T-helper 2 cell treated with Interferon-gamma antibody and Interleukin-4, amounts not matched to agents 5 μg/mL and 100 μg/mL, for 36 hours (primary cell): Measurements from ENCODE around the gene KIF1A.
"Not testable (repeated sequence)": the region's sequence is repeated elsewhere in the genome, so short reads cannot be mapped to it uniquely, and the experiment has no call there.

ENCODE experiments used
- DNase-seq: peaks from one replicate; pipeline ENCODE4 v3.0.0; 2021; ENCODE audit warnings: low spot score
- H3K27ac Mint-ChIP-seq: one replicate; pipeline ENCODE4 v1.8.0; 2021; ENCODE audit warnings: mild to moderate bottlenecking, mixed read lengths
- H3K27me3 Mint-ChIP-seq: one replicate; pipeline ENCODE4 v1.8.0; 2021; ENCODE audit warnings: low read depth, mixed read lengths
- H3K36me3 Mint-ChIP-seq: one replicate; pipeline ENCODE4 v1.8.0; 2021; ENCODE audit warnings: low read depth, mixed read lengths
- H3K4me1 Mint-ChIP-seq: one replicate; pipeline ENCODE4 v1.8.0; 2021; ENCODE audit warnings: low read depth, mixed read lengths
- H3K4me3 Mint-ChIP-seq: one replicate; pipeline ENCODE4 v1.8.0; 2022; ENCODE audit warnings: mild to moderate bottlenecking, moderate library complexity, mixed read lengths
- H3K9me3 Mint-ChIP-seq: one replicate; pipeline ENCODE4 v1.8.0; 2021; ENCODE audit warnings: mixed read lengths

KIF1A gene

GRCh38 chr2:240701736-240702639, 118.0 kb downstream of the KIF1A start:
- no peaks in the 10 kb centered on the region for H3K36me3 Mint-ChIP-seq
- no peak overlapping the region for H3K27ac Mint-ChIP-seq
- no peak overlapping the region for H3K4me3 Mint-ChIP-seq
- DNase-seq = no peak
- H3K4me1 Mint-ChIP-seq = peaks cover 10% of the 10 kb centered on the region
- H3K27me3 Mint-ChIP-seq = peaks cover 20% of the 10 kb centered on the region
- no peaks in the 10 kb centered on the region for H3K9me3 Mint-ChIP-seq

GRCh38 chr2:240701091-240701735, 118.8 kb downstream of the KIF1A start:
- H3K4me1 Mint-ChIP-seq = peaks cover 10% of the 10 kb centered on the region
- H3K9me3 Mint-ChIP-seq = no peaks in the 10 kb centered on the region
- no peaks in the 10 kb centered on the region for H3K36me3 Mint-ChIP-seq
- H3K27me3 Mint-ChIP-seq = peaks cover 17% of the 10 kb centered on the region
- H3K4me3 Mint-ChIP-seq = no peak overlapping the region
- H3K27ac Mint-ChIP-seq = no peak overlapping the region
- DNase-seq = no peak

- H3K36me3 Mint-ChIP-seq, H3K27ac Mint-ChIP-seq, DNase-seq, H3K4me3 Mint-ChIP-seq, H3K9me3 Mint-ChIP-seq: not testable (repeated sequence)
- H3K27me3 Mint-ChIP-seq = peaks cover 15% of the 10 kb centered on the region
- peaks cover 10% of the 10 kb centered on the region for H3K4me1 Mint-ChIP-seq
Measured at GRCh38 chr2:240700616-240701015, 119.4 kb downstream of the KIF1A start.

- not testable (repeated sequence) for DNase-seq, H3K9me3 Mint-ChIP-seq, H3K36me3 Mint-ChIP-seq, H3K4me3 Mint-ChIP-seq, H3K27me3 Mint-ChIP-seq, H3K4me1 Mint-ChIP-seq, H3K27ac Mint-ChIP-seq
Measured at GRCh38 chr2:240699835-240700234, 120.2 kb downstream of the KIF1A start.

GRCh38 chr2:240698852-240699561, 121.0 kb downstream of the KIF1A start:
- not testable (repeated sequence) for H3K9me3 Mint-ChIP-seq, H3K4me1 Mint-ChIP-seq, H3K27me3 Mint-ChIP-seq, H3K4me3 Mint-ChIP-seq, H3K27ac Mint-ChIP-seq, H3K36me3 Mint-ChIP-seq, DNase-seq

- H3K27ac Mint-ChIP-seq, H3K27me3 Mint-ChIP-seq, DNase-seq, H3K9me3 Mint-ChIP-seq, H3K36me3 Mint-ChIP-seq, H3K4me1 Mint-ChIP-seq, H3K4me3 Mint-ChIP-seq: not testable (repeated sequence)
Measured at GRCh38 chr2:240696469-240696868, 123.5 kb downstream of the KIF1A start.

GRCh38 chr2:240695593-240695992, 124.4 kb downstream of the KIF1A start:
- H3K27me3 Mint-ChIP-seq, DNase-seq, H3K36me3 Mint-ChIP-seq, H3K4me3 Mint-ChIP-seq, H3K9me3 Mint-ChIP-seq, H3K4me1 Mint-ChIP-seq, H3K27ac Mint-ChIP-seq: not testable (repeated sequence)

GRCh38 chr2:240694304-240694703, 125.7 kb downstream of the KIF1A start:
- not testable (repeated sequence) for DNase-seq, H3K27me3 Mint-ChIP-seq, H3K4me1 Mint-ChIP-seq, H3K4me3 Mint-ChIP-seq, H3K36me3 Mint-ChIP-seq, H3K9me3 Mint-ChIP-seq, H3K27ac Mint-ChIP-seq

GRCh38 chr2:240692583-240693561, 127.1 kb downstream of the KIF1A start:
- not testable (repeated sequence) for H3K4me3 Mint-ChIP-seq, DNase-seq, H3K27me3 Mint-ChIP-seq, H3K27ac Mint-ChIP-seq, H3K36me3 Mint-ChIP-seq, H3K4me1 Mint-ChIP-seq, H3K9me3 Mint-ChIP-seq

GRCh38 chr2:240691631-240692420, 128.2 kb downstream of the KIF1A start, which contains the start of gene AQP12A:
Gene AQP12A (plus strand): TSS chr2:240691866. CDS start chr2:240691914, 48 bp downstream.
- not testable (repeated sequence) for H3K27ac Mint-ChIP-seq, DNase-seq, H3K4me1 Mint-ChIP-seq, H3K9me3 Mint-ChIP-seq, H3K4me3 Mint-ChIP-seq, H3K27me3 Mint-ChIP-seq, H3K36me3 Mint-ChIP-seq

GRCh38 chr2:240691075-240691427, 129.0 kb downstream of the KIF1A start:
- H3K36me3 Mint-ChIP-seq, H3K4me1 Mint-ChIP-seq, H3K9me3 Mint-ChIP-seq, H3K27me3 Mint-ChIP-seq, H3K4me3 Mint-ChIP-seq, DNase-seq, H3K27ac Mint-ChIP-seq: not testable (repeated sequence)

GRCh38 chr2:240690421-240691074, 129.5 kb downstream of the KIF1A start:
- H3K4me1 Mint-ChIP-seq, H3K9me3 Mint-ChIP-seq, H3K27ac Mint-ChIP-seq, H3K27me3 Mint-ChIP-seq, H3K36me3 Mint-ChIP-seq: not testable (repeated sequence)
- peak; percentile 2 for DNase-seq
- H3K4me3 Mint-ChIP-seq = peak overlapping the region; percentile 38
